HepG2 (cell line): Measurements from ENCODE around the gene PHB1. TPM values are rescaled to one million over a fixed set of nuclear protein-coding genes. Genes with fewer than 3 reads are reported as not detected.
A peak's percentile ranks its signal among the peaks of the same experiment; 100 is the strongest.

ENCODE experiments used
- ATF7-NPFF ChIP-seq: sonication (generic); formaldehyde crosslinking; IDR thresholded peaks from 2 replicates; pipeline ENCODE4 v1.8.1; 2023; ENCODE audit warnings: mild to moderate bottlenecking, low read depth, missing genetic modification reagents, moderate library complexity
- CREM ChIP-seq, 2 experiments: sonication (generic) in 1 of 2; formaldehyde crosslinking in 1 of 2; IDR thresholded peaks; 2 replicates each; pipeline versions ENCODE4 v1.4.0 to v1.6.1; 2016 to 2020; ENCODE audit warnings: antibody characterized with exemption in 1 of 2, mild to moderate bottlenecking in 1 of 2, missing genetic modification reagents in 1 of 2
- GPN1 ChIP-seq: sonication (generic); formaldehyde crosslinking; IDR thresholded peaks from 2 replicates; pipeline ENCODE4 v1.5.1; 2020; ENCODE audit warnings: missing genetic modification reagents, borderline replicate concordance
- HCFC1 ChIP-seq: fragments of 150-350 bp; IDR thresholded peaks from 2 replicates; pipeline ENCODE4 v1.6.1; 2014; ENCODE audit warnings: low read depth, low read length
- HNRNPUL1 ChIP-seq: fragments of 200-400 bp; formaldehyde crosslinking; IDR thresholded peaks from 2 replicates; pipeline ENCODE4 v1.6.1; 2017; ENCODE audit warnings: low read depth, mild to moderate bottlenecking, low read length, moderate library complexity
- LBX2 ChIP-seq: sonication (generic); formaldehyde crosslinking; IDR thresholded peaks from 2 replicates; pipeline ENCODE4 v1.5.0; 2020; ENCODE audit warnings: missing genetic modification reagents, mild to moderate bottlenecking, borderline replicate concordance
- MAZ ChIP-seq, 2 experiments: sonication (generic) in 1 of 2; formaldehyde crosslinking in 1 of 2; IDR thresholded peaks; 2 replicates each; pipeline versions ENCODE4 v1.5.0 to v1.6.1; 2012 to 2020; ENCODE audit warnings: low read depth in 2 of 2, mild to moderate bottlenecking in 2 of 2, borderline replicate concordance in 1 of 2, improper control_type of control experiment in 1 of 2, low read length in 1 of 2, missing genetic modification reagents in 1 of 2, moderate library complexity in 1 of 2
- NFIB ChIP-seq: sonication (generic); formaldehyde crosslinking; IDR thresholded peaks from 2 replicates; pipeline ENCODE4 v1.9.0; 2021; ENCODE audit warnings: missing genetic modification reagents, mild to moderate bottlenecking, borderline replicate concordance
- NR3C1 ChIP-seq: sonication (generic); formaldehyde crosslinking; IDR thresholded peaks from 2 replicates; pipeline ENCODE4 v1.4.0; 2020; ENCODE audit warnings: missing genetic modification reagents
- SIX1 ChIP-seq: sonication (generic); formaldehyde crosslinking; IDR thresholded peaks from 2 replicates; pipeline ENCODE4 v1.4.0; 2020; ENCODE audit warnings: missing genetic modification reagents, borderline replicate concordance
- SNAPC5 ChIP-seq: sonication (generic); formaldehyde crosslinking; IDR thresholded peaks from 2 replicates; pipeline ENCODE4 v1.8.1; 2023; ENCODE audit warnings: mild to moderate bottlenecking, missing genetic modification reagents, borderline replicate concordance
- TBP ChIP-seq: sonication (generic); formaldehyde crosslinking; IDR thresholded peaks from 2 replicates; pipeline ENCODE4 v1.5.0; 2020; ENCODE audit warnings: missing genetic modification reagents
- TBX2 ChIP-seq: sonication (generic); formaldehyde crosslinking; IDR thresholded peaks from 2 replicates; pipeline ENCODE4 v1.5.0; 2020; ENCODE audit warnings: missing genetic modification reagents, mild to moderate bottlenecking, borderline replicate concordance
- ZBTB7B ChIP-seq: sonication (generic); formaldehyde crosslinking; IDR thresholded peaks from 2 replicates; pipeline ENCODE4 v1.4.0; 2020; ENCODE audit warnings: missing genetic modification reagents
- ZNF235 ChIP-seq: sonication (generic); formaldehyde crosslinking; IDR thresholded peaks from 2 replicates; pipeline ENCODE4 v1.8.1; 2023; ENCODE audit warnings: mild to moderate bottlenecking, missing genetic modification reagents, borderline replicate concordance
- ZNF33B ChIP-seq: sonication (generic); formaldehyde crosslinking; IDR thresholded peaks from 2 replicates; pipeline ENCODE4 v1.5.1; 2020; ENCODE audit warnings: mild to moderate bottlenecking, missing genetic modification reagents
- ZNF557 ChIP-seq: sonication (generic); formaldehyde crosslinking; IDR thresholded peaks from 2 replicates; pipeline ENCODE4 v1.4.0; 2020; ENCODE audit warnings: missing genetic modification reagents
- ZNF616 ChIP-seq: sonication (generic); formaldehyde crosslinking; IDR thresholded peaks from 2 replicates; pipeline ENCODE4 v1.5.0; 2020; ENCODE audit warnings: low read depth, mild to moderate bottlenecking, missing genetic modification reagents
- ZNF646 ChIP-seq: sonication (generic); formaldehyde crosslinking; IDR thresholded peaks from 2 replicates; pipeline ENCODE4 v1.9.0; 2021; ENCODE audit warnings: mild to moderate bottlenecking, missing genetic modification reagents
- ZNF660 ChIP-seq: sonication (generic); formaldehyde crosslinking; IDR thresholded peaks from 2 replicates; pipeline ENCODE4 v1.5.1; 2020; ENCODE audit warnings: mild to moderate bottlenecking, low read depth, missing genetic modification reagents, borderline replicate concordance
- ZNF782 ChIP-seq: sonication (generic); formaldehyde crosslinking; IDR thresholded peaks from 2 replicates; pipeline ENCODE4 v1.4.0; 2020; ENCODE audit warnings: missing genetic modification reagents, mild to moderate bottlenecking, borderline replicate concordance
- polyA plus RNA-seq, 8 experiments: library from polyadenylated mRNA; depleted of rRNA in 3 of 8; stranded (reverse) in 7 of 8; unstranded in 1 of 8; fragments of >200 nt; fragmentation: Illumina TruSeq in 4 of 8; extraction: Trizol in 4 of 8; gene quantifications; 2 replicates each; pipeline versions ENCODE4 v1.2.1 to v1.2.3, GENCODE V29; 2011 to 2016; ENCODE audit warnings: low read depth in 4 of 8, missing spikeins in 1 of 8, mixed read lengths in 1 of 8; ENCODE audit not compliant: insufficient read depth in 1 of 8
- total RNA-seq, 5 experiments: library from RNA; depleted of rRNA; stranded (reverse); fragments of >200 nt; fragmentation: Illumina TruSeq; extraction: Trizol; gene quantifications; 2 replicates each; pipeline ENCODE4 v1.2.3, GENCODE V29; 2016; ENCODE audit warnings: low read depth in 1 of 5

The PHB1 gene
- total and polyA plus RNA-seq, 2 of the 13 experiments (the other 11 are each of a cell fraction or from before 2014, with no cell fraction given), result 515 to 688 TPM

- peak; percentile 4; the same call in 1 of the 2 replicates for TF ChIP-seq SNAPC5 (CRISPR knock-in tag)
- no peak for TF ChIP-seq ZNF557 (CRISPR knock-in tag)
- 0 out of 2 replicates have a peak, but pooled peaks have one; percentile 26 for TF ChIP-seq ZNF782 (CRISPR knock-in tag)
- no peak for TF ChIP-seq NR3C1 (CRISPR knock-in tag)
- no peak for TF ChIP-seq TBX2 (CRISPR knock-in tag)
- peak; percentile 50; the same call in 1 of the 2 replicates for TF ChIP-seq ZBTB7B (CRISPR knock-in tag)
- no peak for TF ChIP-seq ZNF660
- TF ChIP-seq MAZ (IDR thresholded peaks at IDR 0.05; ENCODE audit: borderline replicate concordance, low read depth, low read length), result no peak
- no peak for TF ChIP-seq MAZ (CRISPR knock-in tag; IDR thresholded peaks at IDR 0.05; ENCODE audit: low read depth)
- no peak; the same call in 1 of the 2 replicates for TF ChIP-seq LBX2 (CRISPR knock-in tag)
- no peak for TF ChIP-seq ZNF646
- TF ChIP-seq CREM (IDR thresholded peaks at IDR 0.05), result no peak; the same call in 1 of the 2 replicates
- 0 out of 2 replicates have a peak, but pooled peaks have one; percentile 8 for TF ChIP-seq CREM (CRISPR knock-in tag; IDR thresholded peaks at IDR 0.05)
- TF ChIP-seq HNRNPUL1, result no peak
- TF ChIP-seq GPN1, result no peak
- TF ChIP-seq ZNF33B, result 0 out of 2 replicates have a peak, but pooled peaks have one; percentile 27
- TF ChIP-seq TBP, result no peak
- TF ChIP-seq SIX1 (CRISPR knock-in tag), result no peak
- no peak for TF ChIP-seq ATF7-NPFF
- TF ChIP-seq NFIB (CRISPR knock-in tag), result no peak
- 0 out of 2 replicates have a peak, but pooled peaks have one; percentile 24 for TF ChIP-seq ZNF616 (CRISPR knock-in tag)
- no peak for TF ChIP-seq ZNF235
- no peak for TF ChIP-seq HCFC1
These were observed 53.4 kb downstream of the PHB1 start (continued) for GRCh38 chr17:49361129-49361901.
